ENCODE measurements around the gene MAD2L1BP.
A peak's percentile ranks its signal among the peaks of the same experiment; 100 is the strongest.
"Not testable (repeated sequence)": the region's sequence is repeated elsewhere in the genome, so short reads cannot be mapped to it uniquely, and the experiment has no call there.

Gene MAD2L1BP

GRCh38 chr6:43639984-43640800 lies 4.6 kb downstream of the MAD2L1BP start:
- Histone ChIP-seq H3K27ac (no peak overlapping the region), H3K27me3 (replicated peaks) (no peaks in the 10 kb centered on the region), H3K4me3 (ENCODE audit: low read depth, low read length) (no peak overlapping the region), H3K36me3 (replicated peaks) (peaks cover 41% of the 10 kb centered on the region)
- no peak for TF ChIP-seq CTCF (IDR thresholded peaks at IDR 0.05; ENCODE audit: low read depth, low read length, missing control alignments)
- in situ Hi-C loops (cut with HindIII; ENCODE audit: low pct_ligation_motif_present, low sequenced_read_pairs) = no loop called here
- DNase-seq = no peak

- in situ Hi-C loops (cut with HindIII; ENCODE audit: low pct_ligation_motif_present, low sequenced_read_pairs) = no loop called here
- H3K4me3 ChIP-seq (ENCODE audit: low read depth, low read length) = peak within 1 kb of the TSS; percentile 66
- no peak for TF ChIP-seq CTCF (IDR thresholded peaks at IDR 0.05; ENCODE audit: low read depth, low read length, missing control alignments)
- H3K27ac ChIP-seq = peak within 1 kb of the TSS; percentile 39
- DNase-seq = peak; percentile 74
- H3K27me3 ChIP-seq (replicated peaks) = no peaks in the 10 kb centered on the region
- peaks cover 20% of the 10 kb centered on the region for H3K36me3 ChIP-seq (replicated peaks)
These were observed 9.4 kb downstream of the MAD2L1BP start, which contains the start of gene RSPH9 for GRCh38 chr6:43644940-43645612. TSS of gene RSPH9 (plus strand) at chr6:43645036. CDS start at chr6:43645099, 63 bp downstream.

- no peak for DNase-seq
- in situ Hi-C loops (cut with HindIII; ENCODE audit: low pct_ligation_motif_present, low sequenced_read_pairs) = no loop called here
- Histone ChIP-seq H3K4me3 (ENCODE audit: low read depth, low read length) (peak overlapping the region; percentile 66), H3K36me3 (replicated peaks) (peaks cover 15% of the 10 kb centered on the region), H3K27ac (no peak overlapping the region), H3K27me3 (replicated peaks) (no peaks in the 10 kb centered on the region)
- TF ChIP-seq CTCF (IDR thresholded peaks at IDR 0.05; ENCODE audit: low read depth, low read length, missing control alignments) = no peak
These were observed 9.9 kb downstream of the MAD2L1BP start for GRCh38 chr6:43645613-43645964.

- in situ Hi-C loops (cut with HindIII; ENCODE audit: low pct_ligation_motif_present, low sequenced_read_pairs) = no loop called here
- TF ChIP-seq CTCF (IDR thresholded peaks at IDR 0.05; ENCODE audit: low read depth, low read length, missing control alignments) = no peak
- H3K27ac ChIP-seq = no peak overlapping the region
- no peaks in the 10 kb centered on the region for H3K27me3 ChIP-seq (replicated peaks)
- DNase-seq = no peak
- peaks cover 2% of the 10 kb centered on the region for H3K36me3 ChIP-seq (replicated peaks)
- H3K4me3 ChIP-seq (ENCODE audit: low read depth, low read length) = no peak overlapping the region
These were observed 12.0 kb downstream of the MAD2L1BP start for GRCh38 chr6:43647613-43648012.

- no peak for TF ChIP-seq CTCF (IDR thresholded peaks at IDR 0.05; ENCODE audit: low read depth, low read length, missing control alignments)
- Histone ChIP-seq H3K4me3 (ENCODE audit: low read depth, low read length) (no peak overlapping the region), H3K36me3 (replicated peaks) (no peaks in the 10 kb centered on the region), H3K27me3 (replicated peaks) (no peaks in the 10 kb centered on the region), H3K27ac (no peak overlapping the region)
- no peak for DNase-seq
- in situ Hi-C loops (cut with HindIII; ENCODE audit: low pct_ligation_motif_present, low sequenced_read_pairs) = no loop called here
These were observed 12.6 kb downstream of the MAD2L1BP start for GRCh38 chr6:43648248-43648647.

GRCh38 chr6:43652822-43653221 lies 17.2 kb downstream of the MAD2L1BP start:
- in situ Hi-C loops (cut with HindIII; ENCODE audit: low pct_ligation_motif_present, low sequenced_read_pairs); H3K27ac ChIP-seq; H3K27me3 ChIP-seq (replicated peaks); H3K4me3 ChIP-seq (ENCODE audit: low read depth, low read length); DNase-seq; H3K36me3 ChIP-seq (replicated peaks): not testable (repeated sequence)
